GM11168 (cell line): ENCODE data around the gene LMX1A.

Experiments used
- in situ Hi-C: fragments of 300-500 bp; cut with MboI; formaldehyde crosslinking; loops from one replicate; pipeline ENCODE4 v1.12.0; 2022; ENCODE audit warnings: low sequenced_read_pairs; ENCODE audit not compliant: unreplicated experiment

Gene LMX1A

DNA sequence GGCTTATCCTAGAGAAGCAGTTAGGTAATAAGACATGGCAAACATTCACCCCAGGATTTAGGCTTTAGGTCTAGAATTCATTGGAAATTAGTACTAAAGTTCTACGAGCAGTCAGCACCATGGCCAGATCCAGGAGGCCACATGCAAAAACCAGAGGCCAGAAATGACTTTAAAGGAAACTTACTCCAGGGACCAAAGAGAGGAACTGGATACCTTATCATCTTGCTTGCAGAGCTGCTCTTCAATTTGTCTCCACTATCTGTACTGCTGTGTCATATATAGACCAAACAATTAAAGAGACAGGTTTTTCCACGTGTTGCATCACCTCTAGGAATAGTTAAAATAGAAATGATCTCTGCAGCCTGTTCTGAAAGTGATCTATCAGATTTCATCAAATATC, 127.8 kb downstream of the LMX1A start:
- in situ Hi-C loops: no loop called here

GRCh38 chr1:165228111-165228655, 128.3 kb downstream of the LMX1A start:
- in situ Hi-C loops: no loop called here

GRCh38 chr1:165226326-165226725, 130.2 kb downstream of the LMX1A start:
- in situ Hi-C loops: no loop called here

GRCh38 chr1:165225650-165226049, 130.9 kb downstream of the LMX1A start:
- in situ Hi-C loops: no loop called here

DNA sequence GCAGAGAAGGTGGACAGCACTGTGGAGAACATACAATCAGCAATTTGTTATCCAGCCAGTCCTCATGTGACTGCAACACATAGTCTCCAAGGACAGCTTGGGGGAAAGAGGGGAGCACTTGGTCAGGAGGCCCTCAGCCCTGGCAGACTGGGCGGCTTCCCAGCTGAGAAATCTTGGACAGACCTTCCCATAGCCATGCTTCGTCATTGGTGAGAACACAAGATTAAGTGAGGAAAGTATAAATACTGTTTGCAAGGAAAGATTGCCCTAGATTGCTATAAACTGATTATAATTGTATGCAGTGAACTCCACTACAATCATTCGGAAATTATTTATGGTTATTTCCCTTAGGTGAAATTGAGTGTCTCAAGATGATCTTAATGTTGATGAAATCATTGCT, 131.5 kb downstream of the LMX1A start:
- in situ Hi-C loops: no loop called here

DNA sequence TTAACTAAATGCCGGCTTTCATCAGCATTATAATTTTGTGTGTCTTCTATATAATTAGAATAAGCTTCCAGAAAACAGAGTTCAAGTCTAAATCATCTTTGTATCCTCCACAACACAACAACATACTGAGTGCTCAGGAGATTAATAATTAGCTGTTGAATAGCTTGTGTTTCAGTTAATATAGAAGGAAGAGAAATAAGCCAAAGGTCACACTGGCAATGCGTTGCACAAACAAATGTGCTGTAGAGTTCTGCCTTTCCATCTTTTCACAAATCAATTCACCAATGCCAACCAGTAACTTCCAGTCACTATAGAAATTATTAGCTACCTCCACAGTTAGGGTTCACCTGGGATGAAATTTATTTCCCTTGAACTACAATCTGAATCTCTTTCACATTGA, 132.0 kb downstream of the LMX1A start:
- in situ Hi-C loops: no loop called here

GRCh38 chr1:165222580-165222979, 133.9 kb downstream of the LMX1A start:
- in situ Hi-C loops: no loop called here

DNA sequence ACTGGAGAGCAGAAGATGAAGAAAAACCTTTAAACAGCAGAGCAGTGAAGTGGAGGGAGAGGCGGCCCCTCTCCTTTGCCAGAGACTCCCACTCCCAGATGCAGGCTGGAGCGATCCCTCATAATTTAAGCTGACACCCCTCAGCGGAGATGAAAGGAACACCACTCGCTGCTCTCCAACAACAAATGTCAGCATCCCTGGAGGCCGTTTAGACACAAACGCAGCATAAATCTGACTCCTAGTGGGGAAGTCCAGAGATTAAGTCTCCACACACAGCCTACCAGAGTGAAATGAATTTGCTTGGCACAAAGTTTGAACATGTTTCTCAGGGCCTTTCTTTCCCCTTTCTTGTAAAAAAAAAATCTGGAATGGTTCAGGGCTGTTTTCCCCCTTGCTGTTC, 137.8 kb downstream of the LMX1A start:
- in situ Hi-C loops: no loop called here

DNA sequence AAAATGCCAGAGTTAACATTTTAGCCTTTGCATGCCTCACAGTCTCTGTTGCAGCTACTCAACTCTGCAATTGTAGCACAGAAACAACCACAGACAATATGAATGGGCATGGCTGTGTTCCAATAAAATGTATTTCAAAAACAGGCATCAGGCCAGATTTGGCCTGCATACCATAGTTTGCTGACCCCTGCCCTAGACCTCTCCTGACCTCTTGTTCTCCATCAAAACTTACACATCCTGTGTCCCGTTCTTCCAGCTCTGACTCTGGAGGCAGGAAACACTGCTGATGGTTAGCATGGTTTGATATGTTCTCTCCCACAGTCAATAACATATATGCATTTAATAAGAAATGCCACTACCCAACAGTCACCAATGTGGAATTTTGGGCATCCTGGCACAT, 138.6 kb downstream of the LMX1A start:
- in situ Hi-C loops: no loop called here

- in situ Hi-C loops: no loop called here
These were observed 140.3 kb downstream of the LMX1A start for GRCh38 chr1:165216254-165216653.

GRCh38 chr1:165215676-165216075, 140.8 kb downstream of the LMX1A start:
- in situ Hi-C loops: no loop called here

GRCh38 chr1:165212229-165212628, 144.3 kb downstream of the LMX1A start:
- in situ Hi-C loops: no loop called here

DNA sequence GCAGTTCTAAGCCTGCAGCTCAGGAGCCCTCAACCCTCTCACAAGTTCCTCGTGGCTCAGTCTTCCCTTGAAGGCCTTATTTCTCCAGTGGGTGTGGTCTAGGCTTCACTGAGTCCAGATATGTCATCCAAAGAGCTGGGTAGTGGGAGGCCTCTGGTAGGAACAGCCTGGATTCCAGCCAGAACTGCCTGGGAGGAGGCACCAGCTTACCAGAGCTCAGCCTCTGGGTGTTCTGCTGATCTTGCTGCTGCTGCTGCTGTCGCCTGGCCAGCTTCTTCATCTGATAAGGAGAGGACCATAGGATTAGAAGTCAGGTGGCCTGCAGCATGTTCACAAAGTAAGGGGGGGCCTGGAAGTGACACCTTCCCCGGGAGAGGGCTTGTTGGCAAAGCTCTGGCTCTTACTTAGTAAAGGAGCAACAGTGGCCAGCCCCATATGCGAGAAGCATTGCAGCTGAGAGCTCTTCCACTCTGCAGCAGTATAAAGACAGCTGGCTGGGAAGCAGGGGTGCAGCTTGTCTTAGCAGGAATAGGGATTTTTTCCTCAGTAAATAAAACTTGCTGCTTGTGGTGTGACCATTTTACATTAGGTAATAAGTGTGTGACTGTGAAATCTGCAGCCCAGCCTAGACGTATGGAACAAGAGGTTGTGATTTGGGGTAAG, 148.5 kb downstream of the LMX1A start:
- in situ Hi-C loops: no loop called here

- in situ Hi-C loops: no loop called here
These were observed 151.4 kb downstream of the LMX1A start for GRCh38 chr1:165205145-165205544.

GRCh38 chr1:165204548-165204947, 152.0 kb downstream of the LMX1A start:
- in situ Hi-C loops: no loop called here

- in situ Hi-C loops: no loop called here
These were observed 165.4 kb downstream of the LMX1A start for GRCh38 chr1:165191087-165191486.

GRCh38 chr1:165189913-165190312, 166.6 kb downstream of the LMX1A start:
- in situ Hi-C loops: no loop called here

DNA sequence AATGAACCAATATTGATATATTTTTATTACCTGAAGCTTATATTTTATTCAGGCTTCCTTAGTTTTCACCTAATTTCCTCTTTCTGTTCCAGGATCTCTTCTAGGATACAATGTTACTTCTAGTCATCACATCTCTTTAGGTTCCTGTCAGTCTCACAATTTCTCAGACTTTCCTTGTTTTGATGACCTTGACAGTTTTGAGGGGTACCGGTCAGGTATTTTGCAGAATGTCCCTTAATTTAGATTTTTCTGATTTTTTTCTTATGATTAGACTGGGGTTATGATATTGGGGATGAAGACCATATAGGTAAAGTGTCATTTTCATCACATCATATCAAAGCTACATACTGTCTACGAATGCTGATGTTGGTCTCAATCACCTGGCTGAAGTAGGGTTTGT, 167.5 kb downstream of the LMX1A start:
- in situ Hi-C loops: no loop called here

- in situ Hi-C loops: no loop called here
These were observed 169.2 kb downstream of the LMX1A start for GRCh38 chr1:165187031-165188009.

- in situ Hi-C loops: no loop called here
These were observed 171.2 kb downstream of the LMX1A start for GRCh38 chr1:165185161-165185889.

- in situ Hi-C loops: no loop called here
These were observed 173.5 kb downstream of the LMX1A start for GRCh38 chr1:165182975-165183374.
